Hindlimb muscle (tissue), 1 donor: ENCODE measurements around the gene SENP5. TPM values are rescaled to one million over a fixed set of nuclear protein-coding genes. Genes with fewer than 3 reads are reported as not detected.
"Not testable (repeated sequence)": the region's sequence is repeated elsewhere in the genome, so short reads cannot be mapped to it uniquely, and the experiment has no call there.

Experiments used
- DNase-seq: peaks from one replicate; pipeline ENCODE4 v3.0.0-alpha.2; 2013
- polyA plus RNA-seq: library from polyadenylated mRNA; unstranded; fragments of 120-200 nt; gene quantifications from one replicate; pipeline ENCODE4 v1.2.1, GENCODE V29; 2013; ENCODE audit not compliant: insufficient read length

Gene SENP5
- polyA plus RNA-seq, 1 donor = 19.0 TPM

- no peak for DNase-seq
Observed at GRCh38 chr3:196942915-196943277, 75.2 kb downstream of the SENP5 start.

- DNase-seq = not testable (repeated sequence)
Observed at GRCh38 chr3:196944037-196944790, 76.5 kb downstream of the SENP5 start.

GRCh38 chr3:196947136-196947859 lies 79.6 kb downstream of the SENP5 start:
- no peak for DNase-seq

- no peak for DNase-seq
Observed at GRCh38 chr3:196947860-196948441, 80.2 kb downstream of the SENP5 start.

GRCh38 chr3:196948442-196949284 lies 80.9 kb downstream of the SENP5 start:
- DNase-seq = no peak

- no peak for DNase-seq
Observed at GRCh38 chr3:196949285-196949619, 81.5 kb downstream of the SENP5 start.

- no peak for DNase-seq
Observed at GRCh38 chr3:196949750-196950149, 82.0 kb downstream of the SENP5 start.

- no peak for DNase-seq
Observed at GRCh38 chr3:196951371-196951770, 83.7 kb downstream of the SENP5 start.

- no peak for DNase-seq
Observed at GRCh38 chr3:196954832-196955231, 87.1 kb downstream of the SENP5 start.

GRCh38 chr3:196962108-196962929 lies 94.6 kb downstream of the SENP5 start:
- no peak for DNase-seq

GRCh38 chr3:196962930-196963630 lies 95.4 kb downstream of the SENP5 start:
- DNase-seq = no peak

- DNase-seq = no peak
Observed at GRCh38 chr3:196963631-196963953, 95.9 kb downstream of the SENP5 start.

- DNase-seq = no peak
Observed at GRCh38 chr3:196965112-196965803, 97.5 kb downstream of the SENP5 start.

- DNase-seq = no peak
Observed at GRCh38 chr3:196965804-196966173, 98.1 kb downstream of the SENP5 start.

GRCh38 chr3:196966526-196967401 lies 99.0 kb downstream of the SENP5 start:
- DNase-seq = peak; percentile 18

GRCh38 chr3:196967412-196968232 lies 99.9 kb downstream of the SENP5 start:
- DNase-seq = no peak

- DNase-seq = peak; percentile 41
Observed at GRCh38 chr3:196968233-196969133, 100.8 kb downstream of the SENP5 start, which contains the start of gene PIGZ. TSS of gene PIGZ (minus strand) at chr3:196968833. CDS start at chr3:196952031, 16,802 bp downstream.
